Ishikawa (cell line): ENCODE data around the gene VWA7.

Experiments used
- EP300 ChIP-seq: IDR thresholded peaks from 2 replicates; pipeline ENCODE4 v1.6.1; 2012; ENCODE audit warnings: borderline replicate concordance
- REST ChIP-seq: IDR thresholded peaks from 2 replicates; pipeline ENCODE4 v1.6.1; 2012; ENCODE audit warnings: low read depth, mild to moderate bottlenecking
- YY1 ChIP-seq: IDR thresholded peaks from 2 replicates; pipeline ENCODE4 v1.6.1; 2012; ENCODE audit warnings: low read depth
- TF ChIP-seq, protein P1 (sequence below): IDR thresholded peaks from 2 replicates; pipeline ENCODE4 v1.6.1; 2012

DNA sequence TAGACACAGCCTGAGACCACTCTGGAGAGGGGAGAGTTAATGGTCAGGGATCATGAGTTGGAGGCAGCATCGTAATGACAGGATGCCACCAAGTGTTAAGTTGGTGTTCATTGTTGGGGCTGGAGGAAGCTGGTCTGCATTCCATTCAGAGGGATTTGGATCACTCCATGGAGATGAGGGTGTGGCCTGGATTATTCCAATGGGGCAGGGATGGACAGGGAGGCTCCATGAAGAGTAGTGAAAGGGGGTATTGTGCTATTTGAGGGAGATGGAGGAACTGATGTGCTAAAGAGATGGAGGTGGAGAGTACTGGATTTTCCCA, 13.5 kb downstream of the VWA7 start:
- TF ChIP-seq EP300 (no peak), YY1 (no peak), REST (no peak)
- TF ChIP-seq, protein P1, sequence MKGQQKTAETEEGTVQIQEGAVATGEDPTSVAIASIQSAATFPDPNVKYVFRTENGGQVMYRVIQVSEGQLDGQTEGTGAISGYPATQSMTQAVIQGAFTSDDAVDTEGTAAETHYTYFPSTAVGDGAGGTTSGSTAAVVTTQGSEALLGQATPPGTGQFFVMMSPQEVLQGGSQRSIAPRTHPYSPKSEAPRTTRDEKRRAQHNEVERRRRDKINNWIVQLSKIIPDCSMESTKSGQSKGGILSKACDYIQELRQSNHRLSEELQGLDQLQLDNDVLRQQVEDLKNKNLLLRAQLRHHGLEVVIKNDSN: no peak
